ENCODE measurements around the gene SCN1B. TPM values are rescaled to one million over a fixed set of nuclear protein-coding genes. Genes with fewer than 3 reads are reported as not detected.
A peak's percentile ranks its signal among the peaks of the same experiment; 100 is the strongest.

The SCN1B gene
- total and polyA plus RNA-seq, 2 of the 13 experiments (the other 11 are each of a cell fraction or from before 2014, with no cell fraction given), result 2.7 to 20.1 TPM

GRCh38 chr19:34994286-34994642 is 36.0 kb upstream of the SCN1B start (continued):
- TF ChIP-seq ZNF407 (CRISPR knock-in tag; IDR thresholded peaks at IDR 0.05; ENCODE audit: not compliant biosample characterization) (no peak), ZSCAN12 (CRISPR knock-in tag; IDR thresholded peaks at IDR 0.05) (no peak), HMGXB4 (CRISPR knock-in tag; IDR thresholded peaks at IDR 0.05; ENCODE audit: borderline replicate concordance in 1 of 2, low read depth in 1 of 2) (peak in 1 of 2 experiments; percentile 23; a peak in 1 of 4 replicates), SAP130 (CRISPR knock-in tag; IDR thresholded peaks at IDR 0.05; ENCODE audit: low read depth) (no peak), ZSCAN25 (CRISPR knock-in tag; IDR thresholded peaks at IDR 0.05) (no peak), ZNF574 (CRISPR knock-in tag; IDR thresholded peaks at IDR 0.05) (no peak), AGO2 (optimal IDR thresholded peaks at IDR 0.05; ENCODE audit: low read depth, low read length) (no peak), ZNF138 (CRISPR knock-in tag; IDR thresholded peaks at IDR 0.05; ENCODE audit: low read depth) (0 out of 2 replicates have a peak, but pooled peaks have one; percentile 34), FOXK1 (CRISPR knock-in tag; IDR thresholded peaks at IDR 0.05; ENCODE audit: borderline replicate concordance, low read depth) (no peak), FOXO1 (CRISPR knock-in tag; IDR thresholded peaks at IDR 0.05) (no peak), SKI (IDR thresholded peaks at IDR 0.05; ENCODE audit: partially characterized antibody) (no peak), GFI1 (CRISPR knock-in tag; IDR thresholded peaks at IDR 0.05; ENCODE audit: borderline replicate concordance) (no peak), ZMYM3 (CRISPR knock-in tag; IDR thresholded peaks at IDR 0.05) (no peak), DPF2 (CRISPR knock-in tag; IDR thresholded peaks at IDR 0.05; ENCODE audit: borderline replicate concordance, low read depth) (0 out of 2 replicates have a peak, but pooled peaks have one; percentile 11), ZBTB7A (CRISPR knock-in tag; IDR thresholded peaks at IDR 0.05) (0 out of 2 replicates have a peak, but pooled peaks have one; percentile 6), ATAD3A (CRISPR knock-in tag; IDR thresholded peaks at IDR 0.05) (no peak), MED1 (CRISPR knock-in tag; IDR thresholded peaks at IDR 0.05) (no peak), ZNF550 (CRISPR knock-in tag; IDR thresholded peaks at IDR 0.05; ENCODE audit: borderline replicate concordance) (no peak)
